Activated CD4-positive, alpha-beta T cell treated with anti-CD3 and anti-CD28 coated beads, Interleukin-2, Interleukin-4, amounts not matched to agents 100 ng/mL and 50 ng/mL, durations not matched to agents 16 hours and 8 hours (primary cell): ENCODE results near the gene OR6C70.
A peak's percentile ranks its signal among the peaks of the same experiment; 100 is the strongest.
"Not testable (repeated sequence)": the region's sequence is repeated elsewhere in the genome, so short reads cannot be mapped to it uniquely, and the experiment has no call there.

Experiments
- DNase-seq: peaks from one replicate; pipeline ENCODE4 v3.0.0-alpha.2; 2020; ENCODE audit warnings: low spot score

Gene OR6C70

GRCh38 chr12:55470088-55470829 is at the start of gene OR6C70:
OR6C70 (minus strand) TSS chr12:55470138; CDS start chr12:55470138, 0 bp downstream.
- no peak for DNase-seq

DNA sequence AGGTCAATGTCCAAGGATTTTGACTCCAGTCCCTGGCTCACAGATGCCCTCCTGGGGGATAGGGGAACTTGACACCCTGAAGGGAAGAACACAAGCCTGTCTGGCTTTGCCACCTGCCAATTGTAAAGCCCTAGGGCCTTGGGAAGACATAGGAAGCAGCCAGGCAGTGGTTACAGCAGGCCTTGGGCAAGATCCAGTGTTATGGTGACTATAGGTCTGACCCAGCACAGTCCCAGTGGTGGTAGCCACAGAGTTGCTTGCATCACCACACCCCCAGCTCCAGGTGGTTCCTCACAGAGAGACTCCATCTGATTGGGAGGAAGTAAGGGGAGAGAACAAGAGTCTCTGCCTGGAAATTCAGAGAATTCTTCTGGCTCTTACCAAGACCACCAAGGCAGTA is 46.5 kb upstream of the OR6C70 start:
- no peak for DNase-seq

- DNase-seq = peak; percentile 3
These were observed 45.8 kb upstream of the OR6C70 start for GRCh38 chr12:55515696-55516095.

- DNase-seq = no peak
These were observed 31.7 kb upstream of the OR6C70 start for GRCh38 chr12:55501601-55502000.

DNA sequence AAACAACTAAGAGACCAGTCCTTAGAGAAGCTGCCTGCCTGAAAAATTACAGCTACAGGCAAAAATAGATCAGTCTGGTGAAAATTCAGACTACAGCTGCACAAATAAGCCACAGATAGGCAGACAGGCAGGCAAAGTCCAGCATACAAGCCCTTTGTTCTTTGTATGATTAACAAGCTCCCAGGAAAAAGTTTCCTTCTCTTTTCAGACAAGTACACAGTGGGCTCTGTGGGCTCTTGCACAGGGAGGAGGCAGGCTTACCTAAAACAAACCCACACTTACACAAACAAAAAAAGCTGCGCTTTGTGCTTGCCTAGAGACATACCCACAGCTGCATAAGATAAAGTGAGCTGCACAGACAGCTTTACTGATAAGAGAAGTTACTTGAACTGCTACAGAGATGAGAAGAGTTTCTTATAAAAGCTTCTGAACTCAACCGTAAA is 29.9 kb upstream of the OR6C70 start:
- no peak for DNase-seq

DNA sequence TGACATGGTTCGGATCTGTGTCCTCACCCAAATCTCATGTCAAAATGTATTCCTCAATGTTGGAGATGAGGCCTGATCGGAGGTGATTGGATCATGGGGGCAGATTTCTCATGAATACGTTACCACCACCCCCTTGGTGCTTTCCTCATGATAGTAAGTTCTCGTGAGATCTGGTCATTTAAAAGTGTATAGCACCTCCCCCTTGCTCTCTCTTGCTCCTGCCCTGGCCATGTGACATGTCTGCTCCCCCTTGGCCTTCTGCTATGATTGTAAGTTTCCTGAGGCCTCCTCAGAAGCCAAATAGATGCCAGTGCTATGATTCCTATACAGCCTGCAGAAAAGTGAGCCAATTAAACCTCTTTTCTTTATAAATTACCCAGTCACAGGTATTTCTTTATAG is 29.3 kb upstream of the OR6C70 start:
- DNase-seq = no peak

DNA sequence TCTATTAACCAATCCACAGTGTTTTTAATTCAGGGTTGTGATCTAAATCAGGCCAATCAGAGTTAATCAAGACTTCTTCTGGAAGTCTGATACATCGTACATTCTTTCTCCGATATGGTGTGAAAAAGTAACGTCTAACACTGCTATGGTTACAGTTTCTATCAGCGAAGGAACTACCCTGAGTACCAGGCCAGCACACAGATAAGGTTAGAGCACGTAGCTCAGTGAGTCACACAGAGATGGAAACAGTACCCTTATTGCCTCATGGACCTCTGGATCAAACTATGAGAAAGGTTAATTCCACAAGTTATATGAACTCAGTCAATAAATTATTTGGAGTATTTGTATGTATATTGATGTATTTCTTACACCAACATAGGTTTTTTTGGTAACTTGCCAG is 25.6 kb upstream of the OR6C70 start:
- DNase-seq = no peak

GRCh38 chr12:55492078-55492477 is 22.1 kb upstream of the OR6C70 start, which contains the start of gene OR6C68:
OR6C68 (plus strand) TSS chr12:55492378; CDS start chr12:55492378, 0 bp downstream.
- DNase-seq = no peak

DNA sequence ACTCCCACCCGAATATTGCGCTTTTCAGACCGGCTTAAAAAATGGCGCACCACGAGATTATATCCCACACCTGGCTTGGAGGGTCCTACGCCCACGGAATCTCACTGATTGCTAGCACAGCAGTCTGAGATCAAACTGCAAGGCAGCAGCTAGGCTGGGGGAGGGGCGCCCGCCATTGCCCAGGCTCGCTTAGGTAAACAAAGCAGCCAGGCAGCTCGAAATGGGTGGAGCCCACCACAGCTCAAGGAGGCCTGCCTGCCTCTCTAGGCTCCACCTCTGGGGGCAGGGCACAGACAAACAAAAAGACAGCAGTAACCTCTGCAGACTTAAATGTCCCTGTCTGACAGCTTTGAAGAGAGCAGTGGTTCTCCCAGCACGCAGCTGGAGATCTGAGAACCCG is 14.3 kb upstream of the OR6C70 start:
- not testable (repeated sequence) for DNase-seq

- not testable (repeated sequence) for DNase-seq
These were observed 9.2 kb upstream of the OR6C70 start for GRCh38 chr12:55479136-55479535.

DNA sequence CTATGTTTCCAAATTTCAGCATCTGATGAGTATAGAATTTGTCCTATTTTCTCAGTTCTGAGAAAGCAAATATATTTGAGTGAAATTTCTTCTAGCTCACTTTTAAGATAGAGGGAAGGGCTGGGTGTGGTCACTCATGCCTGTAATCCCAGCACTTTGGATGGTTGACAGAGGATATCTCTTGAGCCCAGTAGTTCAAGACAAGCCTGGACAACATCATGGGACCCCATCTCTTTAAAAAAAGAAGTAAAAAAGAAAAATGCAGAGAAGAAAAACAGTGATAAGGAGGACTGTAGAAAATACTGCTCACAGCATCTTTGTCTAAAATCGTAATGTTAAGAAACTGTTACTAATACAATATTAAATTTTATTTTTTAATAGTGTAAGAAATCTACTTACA is 2.3 kb upstream of the OR6C70 start:
- no peak for DNase-seq

- no peak for DNase-seq
These were observed 647 bp downstream of the OR6C70 start for GRCh38 chr12:55469291-55469690.

DNA sequence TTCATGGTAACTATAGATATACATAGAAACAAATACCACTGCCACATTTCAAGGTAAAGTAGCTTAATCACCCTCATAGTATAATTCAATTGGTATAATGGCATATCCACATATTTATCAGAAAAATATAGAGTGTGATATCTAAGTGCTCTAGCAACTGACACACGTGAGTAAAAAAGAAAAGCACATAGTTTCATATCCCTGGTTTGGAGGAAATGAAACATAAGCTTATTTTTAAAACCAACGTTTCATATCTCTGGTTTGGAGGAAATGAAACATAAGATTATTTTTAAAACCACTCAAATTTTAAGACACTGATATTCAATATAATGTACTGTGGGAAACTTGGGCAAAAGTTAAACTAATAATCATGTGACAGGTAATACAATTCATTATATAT is 2.1 kb downstream of the OR6C70 start:
- no peak for DNase-seq

DNA sequence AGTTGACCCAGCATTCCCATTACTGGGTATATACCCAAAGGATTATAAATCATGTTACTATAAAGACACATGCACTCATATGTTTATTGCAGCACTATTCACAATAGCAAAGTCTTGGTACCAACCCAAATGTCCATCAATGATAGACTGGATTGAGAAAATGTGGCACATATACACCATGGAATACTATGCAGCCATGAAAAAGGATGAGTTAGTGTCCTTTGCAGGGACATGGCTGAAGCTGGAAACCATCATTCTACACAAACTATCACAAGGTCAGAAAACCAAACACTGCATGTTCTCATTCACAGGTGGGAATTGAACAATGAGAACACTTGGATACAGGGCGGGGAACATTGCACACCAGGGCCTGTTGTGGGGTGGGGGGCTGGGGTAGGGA is 5.0 kb downstream of the OR6C70 start:
- DNase-seq = not testable (repeated sequence)

DNA sequence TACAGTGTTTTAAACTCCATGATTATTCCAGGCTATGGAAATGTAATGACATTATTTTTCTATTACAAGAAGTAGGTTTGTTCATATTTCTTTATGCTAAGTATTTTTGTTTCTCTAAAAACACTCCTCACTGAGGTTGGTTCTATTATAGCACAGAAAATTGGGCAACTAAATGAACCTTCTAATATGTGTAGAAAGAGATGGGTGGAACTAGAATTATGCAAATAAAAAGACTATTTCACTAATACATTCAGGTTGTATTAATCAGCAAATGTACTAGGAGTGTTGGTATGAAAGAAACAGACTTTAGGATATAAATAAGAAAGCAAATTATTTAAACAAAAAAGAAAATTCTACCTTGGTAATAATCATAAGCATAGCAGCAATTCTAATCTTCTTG is 21.1 kb downstream of the OR6C70 start:
- DNase-seq = no peak

DNA sequence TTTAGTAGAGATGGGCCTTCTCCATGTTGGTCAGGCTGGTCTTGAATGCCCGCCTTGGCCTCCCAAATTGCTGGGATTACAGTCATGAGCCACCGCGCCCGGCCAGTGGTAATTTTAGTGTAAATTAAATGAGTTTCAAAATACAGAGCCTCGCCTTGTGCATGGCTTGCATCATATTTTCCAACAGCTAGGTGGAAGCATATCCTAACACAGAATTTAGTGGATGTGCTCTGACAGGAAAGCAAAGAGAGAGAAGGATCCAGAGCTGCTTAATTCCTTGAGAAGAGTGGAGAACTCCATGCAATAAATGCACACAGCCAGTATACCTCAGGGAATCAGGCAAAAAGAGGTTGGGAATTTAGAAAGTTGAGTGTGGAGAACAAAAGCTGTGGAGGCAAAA is 23.6 kb downstream of the OR6C70 start:
- DNase-seq = no peak

- no peak for DNase-seq
These were observed 24.6 kb downstream of the OR6C70 start for GRCh38 chr12:55445357-55445756.

- DNase-seq = no peak
These were observed 26.2 kb downstream of the OR6C70 start, which contains the start of gene OR6C2 for GRCh38 chr12:55443776-55444175. OR6C2 (plus strand) TSS chr12:55444076; CDS start chr12:55452214, 8,138 bp downstream.

GRCh38 chr12:55441233-55441632 is 28.7 kb downstream of the OR6C70 start:
- not testable (repeated sequence) for DNase-seq

- DNase-seq = no peak
These were observed 41.4 kb downstream of the OR6C70 start for GRCh38 chr12:55428331-55429243.

GRCh38 chr12:55425954-55426353 is 44.0 kb downstream of the OR6C70 start, which contains the start of gene OR6C76:
OR6C76 (plus strand) TSS chr12:55426254; CDS start chr12:55426254, 0 bp downstream.
- no peak for DNase-seq

DNA sequence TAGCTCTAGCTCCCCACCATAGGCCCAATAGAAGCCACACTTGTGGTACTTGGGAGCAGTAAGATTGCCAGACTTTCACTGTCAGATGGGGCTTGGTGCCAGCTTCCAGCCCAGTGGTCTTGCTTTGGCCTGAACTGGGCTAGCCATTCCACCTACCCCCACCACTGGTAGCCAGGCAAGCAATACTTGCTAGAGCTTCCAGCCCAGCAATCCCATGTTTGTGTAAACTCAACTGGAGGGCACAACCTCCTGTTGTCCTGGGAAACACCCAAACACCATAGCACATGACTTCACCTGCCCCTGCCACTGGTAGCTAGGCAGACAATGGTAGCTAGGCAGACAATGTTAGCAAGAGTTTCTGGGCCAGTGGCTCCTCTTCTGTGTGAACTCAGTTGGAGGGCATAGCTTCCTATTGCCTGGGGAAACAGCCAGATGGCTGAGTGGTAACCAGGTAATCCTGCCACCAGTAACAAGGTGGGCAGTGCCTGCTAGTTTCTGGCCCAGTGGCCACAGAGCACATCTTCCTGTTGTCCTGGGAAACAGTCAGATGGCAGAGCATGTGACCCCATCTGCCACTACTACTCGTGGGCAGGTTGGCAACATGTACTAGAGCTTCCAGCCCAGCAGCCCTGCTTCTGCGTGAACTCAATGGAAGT is 49.5 kb downstream of the OR6C70 start:
- DNase-seq = no peak
